GM23338 (cell line): ENCODE results near the gene RAD51B. TPM values are rescaled to one million over a fixed set of nuclear protein-coding genes. Genes with fewer than 3 reads are reported as not detected.

Source experiments
- ATAC-seq: fragments of 200-7000 bp; cut with Tn5 transposase; 3 replicates; pipeline ENCODE4 v1.9.1; 2020
- DNase-seq: peaks from one replicate; pipeline ENCODE4 v3.0.0-alpha.2; 2015; ENCODE audit warnings: low spot score
- H2AFZ ChIP-seq: fragments of 200-600 bp; sonication (generic); 2 replicates; pipeline ENCODE4 v1.8.0; 2016; ENCODE audit warnings: antibody characterized with exemption, mild to moderate bottlenecking, moderate library complexity
- H3F3A ChIP-seq: fragments of 200-600 bp; sonication (generic); replicated peaks from 2 replicates; pipeline ENCODE4 v1.8.0; 2017; ENCODE audit warnings: antibody characterized with exemption, mixed run types, low read depth
- H3K27ac ChIP-seq: fragments of 200-600 bp; sonication (generic); 2 replicates; pipeline ENCODE4 v1.6.1; 2016; ENCODE audit warnings: low read depth
- H3K27me3 ChIP-seq: fragments of 200-600 bp; sonication (generic); 2 replicates; pipeline ENCODE4 v1.8.0; 2016; ENCODE audit warnings: mild to moderate bottlenecking, mixed run types, moderate library complexity; ENCODE audit not compliant: insufficient read depth
- H3K36me3 ChIP-seq: fragments of 200-600 bp; sonication (generic); 2 replicates; pipeline ENCODE4 v1.8.0; 2016; ENCODE audit warnings: mild to moderate bottlenecking; ENCODE audit not compliant: insufficient read depth
- H3K4me1 ChIP-seq: fragments of 200-600 bp; sonication (generic); 2 replicates; pipeline ENCODE4 v1.8.0; 2016; ENCODE audit warnings: mild to moderate bottlenecking, moderate library complexity; ENCODE audit not compliant: insufficient read depth
- H3K4me2 ChIP-seq: fragments of 200-600 bp; sonication (generic); 2 replicates; pipeline ENCODE4 v1.7.1; 2017; ENCODE audit warnings: mixed run types
- H3K4me3 ChIP-seq: fragments of 200-600 bp; sonication (generic); 2 replicates; pipeline ENCODE4 v1.6.1; 2016; ENCODE audit warnings: mixed run types
- H3K79me2 ChIP-seq: fragments of 200-600 bp; sonication (generic); replicated peaks from 2 replicates; pipeline ENCODE4 v1.8.0; 2017; ENCODE audit warnings: mild to moderate bottlenecking; ENCODE audit not compliant: insufficient read depth
- H3K9me2 ChIP-seq: fragments of 200-600 bp; sonication (generic); 2 replicates; pipeline ENCODE4 v1.8.0; 2017; ENCODE audit not compliant: insufficient read depth
- H4K20me1 ChIP-seq: fragments of 200-600 bp; sonication (generic); replicated peaks from 2 replicates; pipeline ENCODE4 v1.8.0; 2017; ENCODE audit warnings: mild to moderate bottlenecking; ENCODE audit not compliant: insufficient read depth
- H3K27ac Mint-ChIP-seq: 2 replicates; pipeline ENCODE4 v1.8.0; 2020; ENCODE audit warnings: inconsistent platforms, mild to moderate bottlenecking, moderate library complexity, mixed read lengths
- H3K27me3 Mint-ChIP-seq: 3 replicates; pipeline ENCODE4 v1.8.0; 2022; ENCODE audit warnings: low read depth, mild to moderate bottlenecking, moderate library complexity, mixed read lengths, inconsistent platforms; ENCODE audit not compliant: insufficient read depth, poor library complexity
- H3K36me3 Mint-ChIP-seq: 3 replicates; pipeline ENCODE4 v1.8.0; 2021; ENCODE audit warnings: low read depth, mild to moderate bottlenecking, inconsistent platforms, moderate library complexity, mixed read lengths
- H3K4me1 Mint-ChIP-seq: 3 replicates; pipeline ENCODE4 v1.8.0; 2020; ENCODE audit warnings: mild to moderate bottlenecking, inconsistent platforms, mixed read lengths
- H3K4me3 Mint-ChIP-seq: 3 replicates; pipeline ENCODE4 v1.8.0; 2021; ENCODE audit warnings: moderate library complexity, mild to moderate bottlenecking, inconsistent platforms, mixed read lengths
- H3K9me3 Mint-ChIP-seq: 3 replicates; pipeline ENCODE4 v1.8.0; 2020; ENCODE audit warnings: moderate library complexity, mild to moderate bottlenecking, inconsistent platforms, mixed read lengths
- CREB1 ChIP-seq: fragments of 250-450 bp; sonication (Bioruptor Pico); IDR thresholded peaks from 2 replicates; pipeline ENCODE4 v1.5.0; 2020; ENCODE audit warnings: low read depth, mild to moderate bottlenecking, moderate library complexity
- ETS1 ChIP-seq: IDR thresholded peaks from 2 replicates; pipeline ENCODE4 v1.6.1; 2016; ENCODE audit warnings: antibody characterized with exemption
- EZH2 ChIP-seq: fragments of 200-600 bp; sonication (generic); IDR thresholded peaks from one replicate; pipeline ENCODE4 v1.8.0; 2017; ENCODE audit warnings: antibody characterized with exemption, mild to moderate bottlenecking, low read depth; ENCODE audit not compliant: unreplicated experiment
- EZH2phosphoT487 ChIP-seq: fragments of 200-600 bp; sonication (generic); IDR thresholded peaks from one replicate; pipeline ENCODE4 v1.8.1; 2018; ENCODE audit warnings: antibody characterized with exemption; ENCODE audit not compliant: unreplicated experiment
- JUNB ChIP-seq: IDR thresholded peaks from one replicate; pipeline ENCODE4 v1.6.1; 2016; ENCODE audit warnings: antibody characterized with exemption; ENCODE audit not compliant: unreplicated experiment
- NANOG ChIP-seq: IDR thresholded peaks from 2 replicates; pipeline ENCODE4 v1.6.1; 2016; ENCODE audit warnings: antibody characterized with exemption, borderline replicate concordance
- POLR2AphosphoS5 ChIP-seq: IDR thresholded peaks from 2 replicates; pipeline ENCODE4 v1.6.1; 2016; ENCODE audit warnings: antibody characterized with exemption, low read depth
- REST ChIP-seq: IDR thresholded peaks from one replicate; pipeline ENCODE4 v1.6.1; 2018; ENCODE audit warnings: antibody characterized with exemption; ENCODE audit not compliant: unreplicated experiment
- STAT1 ChIP-seq: IDR thresholded peaks from one replicate; pipeline ENCODE4 v1.6.1; 2016; ENCODE audit warnings: antibody characterized with exemption; ENCODE audit not compliant: unreplicated experiment
- ZNF114 ChIP-seq: fragments of 250-450 bp; sonication (Bioruptor Pico); IDR thresholded peaks from 2 replicates; pipeline ENCODE4 v1.5.0; 2020; ENCODE audit warnings: mild to moderate bottlenecking, moderate library complexity
- ZNF331 ChIP-seq: fragments of 250-450 bp; sonication (Bioruptor Pico); IDR thresholded peaks from 2 replicates; pipeline ENCODE4 v1.5.0; 2020; ENCODE audit warnings: low read depth, mild to moderate bottlenecking, moderate library complexity
- ZNF462 ChIP-seq: fragments of 250-450 bp; sonication (Bioruptor Pico); IDR thresholded peaks from 2 replicates; pipeline ENCODE4 v1.5.0; 2020; ENCODE audit warnings: mild to moderate bottlenecking, moderate library complexity
- polyA plus RNA-seq: library from polyadenylated mRNA; unstranded; fragments of >200 nt; fragmentation: Nextera tagmentation; extraction: Ambion mirVana; gene quantifications from 2 replicates; pipeline ENCODE4 v1.2.1, GENCODE V29; 2016
- total RNA-seq: library from RNA; depleted of rRNA; stranded (reverse); fragments of >200 nt; shearing (Covaris generic); gene quantifications from 2 replicates; pipeline ENCODE4 v1.2.3, GENCODE V29; 2014

Gene RAD51B
- total and polyA plus RNA-seq, 2 experiments from 2014 or later = 15.7 to 29.1 TPM

GRCh38 chr14:67963545-67963944 lies 144.0 kb downstream of the RAD51B start (continued):
- TF ChIP-seq STAT1 = no peak

- no peak overlapping the region for H2AFZ ChIP-seq
- no peaks in the 10 kb centered on the region for H3K4me1 Mint-ChIP-seq
- H3K4me2 ChIP-seq = no peak overlapping the region
- TF ChIP-seq ETS1 (no peak), EZH2phosphoT487 (no peak), STAT1 (no peak), REST (no peak), CREB1 (CRISPR knock-in tag) (no peak), JUNB (no peak), ZNF462 (no peak), NANOG (no peak), POLR2AphosphoS5 (no peak), EZH2 (no peak), ZNF114 (no peak), ZNF331 (CRISPR knock-in tag) (no peak)
Observed at GRCh38 chr14:67963960-67964812, 144.6 kb downstream of the RAD51B start.

More at GRCh38 chr14:67963960-67964812, 144.6 kb downstream of the RAD51B start:
- H3K27ac Mint-ChIP-seq = no peak overlapping the region
- Histone ChIP-seq H3K27ac (no peak overlapping the region), H4K20me1 (no peaks in the 10 kb centered on the region), H3K4me3 (no peak overlapping the region), H3K36me3 (peaks cover 3% of the 10 kb centered on the region; the same call in 1 of the 2 replicates), H3F3A (no peaks in the 10 kb centered on the region), H3K9me2 (no peaks in the 10 kb centered on the region), H3K27me3 (no peaks in the 10 kb centered on the region), H3K79me2 (no peaks in the 10 kb centered on the region), H3K4me1 (no peaks in the 10 kb centered on the region)
- peaks cover 28% of the 10 kb centered on the region for H3K36me3 Mint-ChIP-seq
- peaks cover 5% of the 10 kb centered on the region for H3K27me3 Mint-ChIP-seq
- no peak for ATAC-seq
- DNase-seq = no peak
- H3K9me3 Mint-ChIP-seq = peaks cover 28% of the 10 kb centered on the region
- no peak overlapping the region for H3K4me3 Mint-ChIP-seq
